Endometrial microvascular endothelial cells (primary cell): ENCODE data around the gene DEFB128. TPM values are rescaled to one million over a fixed set of nuclear protein-coding genes. Genes with fewer than 3 reads are reported as not detected.
"Not testable (repeated sequence)": the region's sequence is repeated elsewhere in the genome, so short reads cannot be mapped to it uniquely, and the experiment has no call there.

Source experiments
- in situ Hi-C: cut with HindIII; loops from 2 replicates; pipeline ENCODE4 v1.10.0; 2017; ENCODE audit warnings: low sequenced_read_pairs, low pct_unique_long_range_greater_than_20kb; ENCODE audit errors: inconsistent ontology term
- total RNA-seq: library from RNA; depleted of rRNA; stranded (reverse); fragments of >200 nt; gene quantifications from one replicate; pipeline ENCODE4 v1.2.3, GENCODE V29; 2015; ENCODE audit errors: inconsistent ontology term

Gene DEFB128
- total RNA-seq = not detected

DNA sequence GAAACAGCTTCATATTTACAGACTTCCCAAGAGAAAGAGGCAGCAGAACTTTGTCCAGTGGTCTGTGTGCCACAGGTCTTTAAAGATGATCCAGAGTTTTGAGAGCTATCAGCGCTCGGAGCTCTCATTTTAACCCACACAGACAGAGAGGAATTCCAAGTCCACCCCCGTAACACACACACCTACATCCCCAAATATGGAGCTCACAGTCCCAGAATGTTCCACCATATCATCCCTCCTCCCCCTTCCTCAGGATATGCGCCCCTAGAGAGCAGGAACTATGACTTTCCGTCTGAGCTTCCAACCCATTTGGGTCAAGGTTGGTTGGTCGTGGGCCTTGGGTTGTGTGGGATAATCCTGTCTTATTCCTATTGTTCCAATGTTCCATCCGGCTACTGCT lies at the start of gene DEFB128:
TSS of gene DEFB128 (minus strand) at position 101 of the 400 bp plus-strand sequence. CDS start at position 13, 88 bp downstream.
- in situ Hi-C loops = no loop called here

DNA sequence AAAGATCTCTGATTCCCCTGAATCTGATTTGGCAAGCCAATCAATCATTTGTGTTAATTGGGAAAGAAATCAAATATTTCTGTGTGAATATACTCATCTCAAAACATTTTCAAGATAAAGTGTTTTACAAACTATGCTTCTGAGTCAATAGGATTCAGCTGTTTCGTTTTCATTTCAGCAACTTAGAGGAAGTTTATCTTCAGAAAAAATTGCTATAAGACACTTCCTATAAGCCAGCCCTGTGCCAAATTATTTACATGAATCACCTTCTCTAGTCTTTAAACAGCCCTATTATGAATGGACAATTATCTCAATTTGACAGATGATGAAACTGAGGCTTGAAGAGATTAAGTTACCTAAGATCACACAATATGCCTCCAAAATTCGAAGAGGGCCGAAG lies 48.4 kb upstream of the DEFB128 start:
- in situ Hi-C loops = no loop called here

DNA sequence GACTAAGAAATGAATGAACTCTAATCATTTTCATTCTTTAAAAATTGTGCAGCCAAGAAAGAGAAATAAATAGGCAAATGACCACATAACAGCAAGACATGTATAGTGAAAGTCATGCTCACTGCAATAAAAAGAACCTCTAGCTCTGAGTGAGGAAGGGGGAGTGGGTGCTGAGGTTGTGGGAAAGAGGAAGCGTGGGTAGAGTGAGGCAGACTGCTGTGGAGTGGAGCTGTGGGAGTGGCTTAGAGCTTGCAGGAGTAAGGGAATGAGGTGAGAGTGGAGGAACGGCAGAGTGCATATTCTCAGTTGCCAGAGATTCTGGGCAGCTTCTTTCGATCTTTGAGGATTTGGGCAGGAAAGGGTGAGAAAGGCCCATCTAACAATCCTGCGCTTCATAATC lies 48.0 kb upstream of the DEFB128 start:
- in situ Hi-C loops = no loop called here

DNA sequence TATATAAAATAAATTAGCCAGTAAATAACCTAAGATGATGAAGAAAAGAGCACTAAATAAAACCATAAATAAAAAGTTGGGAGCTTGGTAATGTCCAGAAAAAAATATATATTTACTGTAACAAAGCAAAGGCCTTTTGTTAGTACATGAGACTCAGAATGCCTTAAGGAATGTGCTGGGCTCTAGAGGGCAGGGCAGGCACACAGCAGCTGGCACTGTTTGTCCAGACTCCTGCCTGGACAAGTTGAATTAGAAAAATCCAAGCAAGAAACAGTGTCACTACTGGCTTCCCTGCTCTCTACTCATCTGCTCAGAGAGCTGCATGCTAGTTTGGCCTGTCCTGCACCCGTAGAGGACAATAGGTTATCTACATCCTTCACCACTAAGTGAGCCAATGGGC lies 46.4 kb upstream of the DEFB128 start:
- in situ Hi-C loops = no loop called here

DNA sequence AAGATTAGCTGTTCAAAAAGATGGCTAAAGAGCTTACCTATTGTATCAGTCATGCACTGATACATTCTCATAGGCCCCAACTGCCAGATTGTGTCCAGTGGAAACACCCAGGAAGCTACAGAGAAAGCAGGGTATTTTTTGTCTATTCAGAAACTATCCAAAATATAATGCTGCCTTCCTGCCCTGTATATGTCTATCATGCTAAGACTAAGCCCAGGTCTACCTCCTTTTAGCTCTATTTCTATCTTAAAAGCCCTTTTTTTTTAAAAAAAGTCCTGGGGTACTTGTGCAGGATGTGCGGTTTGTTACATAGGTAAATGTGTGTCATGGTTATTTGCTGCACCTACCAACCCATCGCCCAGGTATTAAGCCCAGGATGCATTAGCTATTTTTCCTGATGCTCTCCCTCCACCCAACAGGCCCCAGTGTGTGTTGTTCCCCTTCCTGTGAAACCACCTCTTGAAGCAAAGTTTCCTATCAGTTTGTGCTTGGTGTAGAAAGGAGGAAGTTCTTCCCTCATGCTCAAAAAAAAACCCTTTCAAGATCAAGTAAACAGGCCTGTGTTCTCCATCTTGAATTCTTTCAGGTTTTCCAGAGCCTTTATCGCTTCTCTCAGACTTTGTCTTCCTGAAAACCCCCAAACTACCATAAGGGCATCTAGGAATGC lies 38.1 kb upstream of the DEFB128 start:
- in situ Hi-C loops = no loop called here

DNA sequence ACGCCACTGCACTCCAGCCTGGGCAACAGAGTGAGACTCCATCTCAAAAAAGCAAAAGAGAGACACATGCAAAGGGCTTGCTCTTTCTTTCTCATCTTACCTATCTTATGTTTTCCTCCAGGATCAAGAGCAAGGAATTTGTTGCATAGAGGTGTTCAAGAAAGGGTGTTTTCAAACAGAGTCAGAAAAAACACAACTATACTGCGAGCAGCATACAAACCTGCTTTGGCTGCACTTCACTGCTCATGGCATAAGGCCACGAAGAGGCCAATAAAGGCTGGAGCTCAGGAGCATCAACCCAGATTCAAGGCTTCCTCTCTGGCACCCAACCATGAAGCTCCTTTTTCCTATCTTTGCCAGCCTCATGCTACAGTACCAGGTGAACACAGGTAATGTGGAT lies 37.4 kb upstream of the DEFB128 start, which contains the start of gene DEFB129:
TSS of gene DEFB129 (plus strand) at position 301 of the 400 bp plus-strand sequence. CDS start at position 332, 31 bp downstream.
- in situ Hi-C loops = no loop called here

DNA sequence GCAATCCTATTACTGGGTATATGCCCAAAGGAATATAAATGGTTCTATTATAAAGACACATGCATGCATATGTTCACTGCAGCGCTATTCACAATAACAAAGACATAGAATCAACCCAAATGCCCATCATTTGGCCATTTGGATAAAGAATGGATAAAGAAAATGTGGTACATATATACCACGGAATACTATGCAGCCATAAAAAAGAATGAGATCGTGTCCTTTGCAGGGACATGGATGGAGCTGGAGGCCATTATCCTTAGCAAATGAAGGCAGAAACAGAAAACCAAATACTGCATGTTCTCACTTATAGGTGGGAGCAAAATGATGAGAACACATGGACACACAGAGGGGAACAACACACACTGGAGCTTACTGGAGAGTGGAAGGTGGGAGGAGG lies 36.4 kb upstream of the DEFB128 start:
- in situ Hi-C loops = not testable (repeated sequence)

DNA sequence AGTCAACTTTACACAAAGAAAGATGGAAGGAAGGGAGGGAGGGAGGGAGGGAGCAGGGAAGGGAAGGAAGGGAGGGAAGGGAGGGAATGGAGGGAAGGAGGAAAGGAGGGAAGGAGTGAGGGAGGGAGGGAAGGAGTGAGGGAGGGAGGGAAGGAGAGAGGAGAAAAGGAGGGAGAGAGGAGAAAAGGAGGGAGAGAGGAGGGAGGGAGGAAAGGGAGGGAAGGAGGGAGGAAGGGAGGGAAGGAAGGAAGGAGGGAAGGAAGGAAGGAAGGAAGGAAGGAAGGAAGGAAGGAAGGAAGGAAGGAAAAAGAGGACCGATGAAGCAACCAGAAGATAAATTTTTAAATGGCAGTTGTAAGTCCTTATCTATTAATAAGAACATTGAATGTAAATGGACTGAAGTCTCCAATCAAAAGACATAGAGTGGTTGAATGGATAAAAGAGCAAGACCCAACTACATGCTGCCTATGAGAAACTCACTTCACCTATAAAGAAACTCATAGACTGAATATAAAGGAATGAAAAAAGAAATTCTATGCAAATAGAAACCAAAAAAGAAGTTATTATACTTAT lies 31.8 kb upstream of the DEFB128 start:
- in situ Hi-C loops = no loop called here

DNA sequence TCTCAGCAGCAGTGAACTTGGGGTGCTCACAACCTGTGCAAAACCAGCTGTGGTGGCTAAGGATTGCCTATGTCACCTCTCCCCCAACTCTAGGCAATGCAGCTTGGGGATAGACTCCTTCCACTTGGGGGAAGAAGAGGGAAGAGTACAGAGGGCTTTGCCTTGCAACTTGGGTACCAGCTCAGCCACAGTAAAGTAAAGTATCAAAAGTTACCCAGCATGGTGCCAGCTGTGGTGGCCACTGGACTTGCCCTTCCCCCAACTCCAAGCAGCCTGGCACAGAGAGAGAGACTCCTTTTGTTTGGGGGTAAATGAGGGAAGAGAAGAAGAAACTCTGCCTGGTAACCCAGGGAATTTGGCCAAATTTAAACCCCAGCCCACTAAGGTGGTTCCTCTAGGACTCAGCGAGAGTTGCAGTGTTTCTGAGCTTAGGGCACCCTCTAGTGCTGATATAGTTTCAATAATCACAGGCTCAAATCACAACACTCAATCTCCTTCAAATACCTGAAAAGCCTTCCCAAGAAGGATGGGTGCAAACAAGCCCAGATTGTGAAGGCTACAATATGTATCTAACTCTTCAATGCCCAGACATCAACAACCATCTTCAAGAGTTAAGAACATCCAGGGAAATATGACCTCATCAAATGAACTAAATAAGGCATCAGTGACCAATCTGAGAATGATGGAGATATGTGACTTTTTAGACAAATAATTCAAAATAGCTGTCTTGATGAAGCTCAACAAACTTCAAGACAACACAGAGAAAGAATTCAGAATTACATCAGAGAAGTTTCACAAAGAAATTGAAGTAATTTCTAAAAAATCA lies 30.0 kb upstream of the DEFB128 start:
- in situ Hi-C loops = no loop called here

DNA sequence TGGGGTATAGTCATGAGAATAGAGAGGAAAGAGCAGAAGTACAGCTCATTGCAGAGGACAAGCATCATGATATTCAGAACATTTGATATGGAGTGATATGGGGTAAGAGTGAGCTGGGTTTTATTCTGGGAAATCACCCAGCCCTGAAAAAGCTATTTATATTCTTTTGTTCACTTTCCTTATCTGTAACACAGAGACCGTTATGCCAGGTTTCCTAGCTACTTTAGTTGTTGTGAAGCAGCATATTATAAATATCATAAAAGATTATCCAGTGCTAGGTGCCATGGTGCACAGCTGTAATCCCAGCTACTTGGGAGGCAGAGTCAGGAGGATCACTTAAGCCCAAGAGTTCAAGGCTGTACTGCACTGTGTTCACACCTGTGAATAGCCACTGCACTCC lies 27.8 kb upstream of the DEFB128 start:
- in situ Hi-C loops = no loop called here

DNA sequence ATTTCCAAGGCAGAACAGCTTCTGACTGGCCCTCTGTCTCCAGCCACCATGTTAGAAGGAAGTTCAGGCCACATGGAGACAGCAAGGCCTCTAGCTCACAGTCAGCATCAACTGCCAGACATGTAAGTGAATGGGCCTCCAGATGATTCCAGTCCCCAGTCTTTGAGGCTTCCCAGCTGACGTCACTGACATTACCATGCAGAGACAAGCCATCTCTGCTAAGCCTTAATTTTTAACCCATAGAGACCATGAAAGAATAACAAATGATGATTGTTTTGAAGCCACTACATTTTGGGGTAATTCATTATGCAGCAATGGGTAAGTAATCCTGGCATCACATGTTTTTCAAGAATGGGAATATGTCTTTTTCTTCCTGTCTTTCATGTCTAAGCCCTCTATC lies 26.3 kb upstream of the DEFB128 start:
- in situ Hi-C loops = no loop called here

DNA sequence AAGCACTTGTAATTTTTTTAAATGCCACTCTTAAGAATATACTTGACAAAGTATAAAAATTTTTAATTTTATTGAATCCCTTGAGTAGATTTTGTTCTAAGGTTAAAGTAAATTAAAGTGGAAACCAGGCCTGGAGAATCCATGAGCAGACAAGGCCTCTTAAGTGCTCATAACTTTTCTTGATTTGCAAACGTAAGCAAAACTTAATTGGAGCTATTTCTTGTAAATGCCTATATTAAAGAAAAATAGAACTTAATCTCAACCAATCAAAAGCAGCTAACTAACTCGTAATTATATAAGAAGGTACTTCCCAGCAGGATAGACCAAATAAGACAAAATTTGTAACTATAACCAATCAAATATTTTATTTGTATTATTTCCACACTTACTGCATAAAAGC lies 24.9 kb upstream of the DEFB128 start:
- in situ Hi-C loops = no loop called here

DNA sequence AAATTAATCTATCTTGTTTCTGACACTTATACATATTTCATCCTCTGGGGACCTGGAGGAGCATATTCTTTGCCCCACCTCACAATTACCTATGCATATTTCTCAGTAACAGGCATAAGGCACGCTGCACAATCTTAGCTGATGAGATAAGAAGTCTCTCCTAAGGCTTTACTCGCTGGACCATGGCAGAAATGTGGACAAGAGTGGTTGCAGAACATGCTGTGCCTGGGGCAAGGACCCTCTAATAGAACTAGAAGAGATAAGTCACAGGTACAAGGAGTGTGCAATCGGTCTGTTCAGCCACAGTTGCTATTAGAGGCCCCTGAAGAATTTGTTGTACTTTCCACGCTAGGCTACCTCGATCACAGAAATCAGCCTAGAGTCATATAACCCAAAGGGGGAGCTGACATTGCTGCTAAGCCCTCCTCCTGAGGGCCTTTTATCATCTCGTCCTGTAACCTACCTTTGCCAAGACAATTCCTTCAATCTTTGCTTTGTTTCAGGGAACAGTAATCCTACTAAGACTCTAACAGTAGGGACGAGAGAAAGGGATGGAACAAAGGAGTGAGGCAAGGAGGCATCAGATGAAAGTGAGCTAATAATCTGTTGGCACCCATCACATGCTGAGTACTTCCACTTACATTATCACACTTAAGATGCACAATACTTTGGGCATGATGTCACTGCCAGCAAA lies 21.4 kb upstream of the DEFB128 start:
- in situ Hi-C loops = no loop called here

DNA sequence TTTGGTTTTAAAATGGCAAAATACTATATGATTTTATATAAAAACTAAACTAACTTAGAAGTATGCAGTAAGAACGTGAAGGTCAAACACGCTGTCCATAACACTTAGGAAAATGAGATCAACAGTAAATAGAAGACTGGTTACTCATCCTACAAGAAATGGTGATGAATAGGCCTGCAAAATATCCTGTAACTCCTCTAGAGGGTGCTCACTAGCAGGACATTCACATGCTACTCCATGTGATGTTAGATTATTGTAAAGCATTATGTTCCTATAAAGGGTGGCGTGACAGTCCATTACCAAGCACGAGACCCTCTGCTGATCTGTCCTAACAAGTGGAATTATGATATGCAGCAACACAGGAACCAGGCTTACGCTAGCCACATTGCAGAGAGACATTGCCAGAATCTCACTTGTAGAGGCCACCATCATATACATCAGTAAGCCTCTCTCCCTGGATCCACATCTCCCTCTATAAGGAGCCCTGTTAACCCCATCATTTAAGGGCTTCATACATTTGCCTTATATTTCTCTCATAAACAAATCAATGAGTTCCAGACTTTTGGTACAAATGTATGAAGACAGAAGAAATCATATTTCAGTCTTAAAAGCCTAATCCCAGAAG lies 19.5 kb upstream of the DEFB128 start:
- in situ Hi-C loops = no loop called here

DNA sequence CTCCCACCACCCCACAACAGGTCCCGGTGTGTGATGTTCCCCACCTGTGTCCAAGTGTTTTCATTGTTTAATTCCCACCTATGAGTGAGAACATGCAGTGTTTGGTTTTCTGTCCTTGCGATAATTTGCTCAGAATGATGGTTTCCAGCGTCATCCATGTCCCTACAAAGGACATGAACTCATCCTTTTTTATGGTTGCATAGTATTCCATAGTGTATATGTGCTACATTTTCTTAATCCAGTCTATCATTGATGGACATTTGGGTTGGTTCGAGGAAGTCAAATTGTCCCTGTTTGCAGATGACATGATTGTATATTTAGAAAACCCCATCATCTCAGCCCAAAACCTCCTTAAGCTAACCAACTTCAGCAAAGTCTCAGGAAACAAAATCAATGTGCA lies 14.1 kb upstream of the DEFB128 start:
- in situ Hi-C loops = not testable (repeated sequence)

DNA sequence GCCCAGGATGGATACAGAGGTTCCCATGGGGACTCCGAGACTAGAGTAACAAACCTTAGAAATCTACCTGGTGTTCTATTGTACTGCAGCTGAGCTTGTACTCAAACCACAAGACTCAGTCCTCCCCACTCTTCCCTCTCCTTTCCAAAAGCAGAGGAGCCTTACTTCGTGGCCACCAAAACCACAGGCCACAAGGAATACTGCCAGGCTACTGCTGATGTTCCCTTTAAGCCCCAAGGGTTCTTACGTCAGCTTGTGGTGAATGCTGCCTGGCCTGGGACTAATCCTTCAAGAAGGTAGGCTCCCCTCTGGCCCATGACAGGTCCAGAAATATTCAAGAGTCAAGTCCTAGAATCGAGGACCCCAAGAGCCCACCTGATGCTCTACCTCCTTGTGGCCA lies 10.5 kb upstream of the DEFB128 start:
- in situ Hi-C loops = no loop called here

DNA sequence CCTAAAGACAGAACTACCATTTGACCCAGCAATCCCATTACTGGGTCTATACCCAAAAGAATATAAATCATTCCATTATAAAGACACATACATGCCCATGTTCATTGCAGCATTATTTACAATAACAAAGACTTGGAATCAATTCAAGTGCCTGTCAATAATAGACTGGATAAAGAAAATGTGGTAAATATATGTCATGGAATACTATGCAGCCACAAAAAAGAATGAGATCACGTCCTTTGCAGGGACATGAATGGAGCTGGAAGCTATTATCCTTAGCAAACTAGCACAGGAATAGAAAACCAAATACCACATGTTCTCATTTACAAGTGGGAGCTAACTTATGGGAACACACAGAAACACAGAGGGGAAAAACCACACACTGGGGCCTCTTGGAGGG lies 8.7 kb upstream of the DEFB128 start:
- in situ Hi-C loops = no loop called here

DNA sequence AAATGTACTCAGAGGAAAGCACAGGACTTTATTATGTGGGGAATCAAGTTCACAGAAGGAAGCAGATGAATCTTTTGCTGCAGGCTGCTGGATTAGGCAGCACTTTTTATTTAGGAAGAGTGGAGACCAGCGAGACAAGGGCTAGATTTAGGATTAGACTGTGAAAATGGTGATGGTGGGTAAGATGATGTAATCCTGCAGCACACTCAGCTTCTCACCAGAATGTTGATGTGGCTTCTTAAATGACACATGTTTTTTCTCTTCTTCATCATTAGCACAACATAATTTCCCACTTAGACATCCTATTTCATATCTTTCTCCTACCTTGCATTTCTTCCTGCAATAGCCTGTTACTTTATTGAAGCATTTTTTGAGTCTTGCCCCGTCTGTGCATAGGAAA lies 1.8 kb downstream of the DEFB128 start:
- in situ Hi-C loops = no loop called here

DNA sequence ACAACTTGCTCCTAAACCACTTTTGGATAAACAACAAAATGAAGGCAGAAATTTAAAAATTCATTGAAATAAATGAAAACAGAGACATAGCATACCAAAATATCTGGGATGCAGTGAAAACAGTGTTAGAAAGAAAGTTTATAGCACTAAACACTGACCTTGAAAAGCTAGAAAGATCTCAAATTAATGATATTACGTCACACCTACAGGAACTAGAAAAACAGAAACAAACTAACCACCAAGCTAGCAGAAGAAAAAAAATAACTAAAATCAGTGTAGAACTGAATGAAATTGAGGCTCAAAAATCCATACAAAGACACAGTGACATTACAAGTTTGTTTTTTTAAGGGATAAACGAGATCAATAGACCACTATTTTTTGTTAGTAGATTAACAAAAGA lies 5.2 kb downstream of the DEFB128 start:
- in situ Hi-C loops = no loop called here
